Stimulated activated naive CD8-positive, alpha-beta T cell treated with anti-CD3 and anti-CD28 coated beads, Interleukin-15, amount 100 ng/mL, for 72 hours (primary cell): ENCODE data around the gene SPATA31C2.

Experiments used
- ATAC-seq: fragments of 150-1000 bp; cut with Tn5 transposase; 2 replicates; pipeline ENCODE4 v1.10.0; 2021; ENCODE audit warnings: mild to moderate bottlenecking, moderate library complexity
- DNase-seq, 2 donors: peaks; one replicate each; pipeline ENCODE4 v3.0.0; 2021 to 2022
- H3K27ac Mint-ChIP-seq, 2 donors: one replicate each; pipeline ENCODE4 v1.8.0; 2022; ENCODE audit warnings: mild to moderate bottlenecking in 2 of 2, mixed read lengths in 2 of 2, moderate library complexity in 2 of 2
- H3K27me3 Mint-ChIP-seq: one replicate; pipeline ENCODE4 v1.8.0; 2022; ENCODE audit warnings: mixed read lengths
- H3K4me1 Mint-ChIP-seq: one replicate; pipeline ENCODE4 v1.8.0; 2022; ENCODE audit warnings: mild to moderate bottlenecking, mixed read lengths
- H3K4me3 Mint-ChIP-seq, 2 donors: one replicate each; pipeline ENCODE4 v1.8.0; 2022; ENCODE audit warnings: mild to moderate bottlenecking in 2 of 2, mixed read lengths in 2 of 2, moderate library complexity in 1 of 2
- H3K9me3 Mint-ChIP-seq, 2 donors: one replicate each; pipeline ENCODE4 v1.8.0; 2022; ENCODE audit warnings: mixed read lengths in 2 of 2

Gene SPATA31C2

DNA sequence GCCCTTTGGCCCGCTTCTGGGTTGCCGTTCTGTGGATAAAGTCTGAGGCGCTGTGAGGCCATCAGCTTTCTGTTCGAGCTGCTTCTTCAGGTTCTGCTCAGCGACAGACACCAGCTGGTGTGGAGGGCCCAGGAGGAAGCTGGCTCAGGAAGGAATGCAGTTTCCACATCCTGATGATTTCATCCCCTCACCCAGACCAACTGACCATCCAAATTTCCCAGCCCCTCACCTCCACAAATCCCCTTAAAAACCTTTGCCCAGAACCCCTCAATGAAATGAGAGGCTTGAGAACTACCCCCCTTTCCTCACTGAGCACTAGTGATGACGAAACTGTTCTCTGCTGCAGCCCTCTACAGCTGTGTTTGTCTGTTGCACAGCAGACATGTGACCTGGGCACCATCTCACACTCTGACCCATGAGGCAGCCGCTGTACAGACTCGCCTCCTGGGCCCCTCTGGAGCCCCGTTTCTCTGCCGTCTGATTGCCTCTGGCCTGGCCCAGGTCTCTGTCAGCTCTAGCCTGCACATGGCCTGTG, 45.4 kb downstream of the SPATA31C2 start:
- peaks cover 16% of the 10 kb centered on the region for H3K27me3 Mint-ChIP-seq
- no peaks in the 10 kb centered on the region for H3K4me1 Mint-ChIP-seq
- H3K27ac Mint-ChIP-seq: no peak overlapping the region
- ATAC-seq: no peak
- no peak for DNase-seq
- no peaks in the 10 kb centered on the region for H3K9me3 Mint-ChIP-seq
- no peak overlapping the region for H3K4me3 Mint-ChIP-seq

DNA sequence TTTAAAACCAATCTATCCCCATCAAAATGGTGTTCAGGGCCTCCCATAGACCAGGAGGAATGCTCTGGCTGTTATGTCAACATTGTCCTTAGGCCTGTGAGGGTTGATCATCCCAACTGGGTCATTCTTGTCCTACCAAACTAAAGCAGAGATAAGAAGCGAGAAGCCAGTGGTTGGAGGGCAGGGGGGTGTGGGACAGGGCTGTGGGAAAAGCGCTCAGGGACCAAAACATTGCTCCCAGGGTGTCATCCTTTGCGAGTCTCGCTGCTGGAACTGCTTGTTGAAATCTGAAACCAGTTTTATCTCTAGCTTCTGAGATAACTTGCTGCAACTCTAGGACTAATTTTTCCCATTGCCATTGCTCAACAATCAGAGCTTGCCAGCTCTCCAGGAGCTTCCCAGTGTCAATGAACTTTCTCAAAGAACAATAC, 48.1 kb downstream of the SPATA31C2 start:
- H3K27ac Mint-ChIP-seq: no peak overlapping the region
- no peaks in the 10 kb centered on the region for H3K4me1 Mint-ChIP-seq
- peaks cover 19% of the 10 kb centered on the region for H3K27me3 Mint-ChIP-seq
- no peak overlapping the region for H3K4me3 Mint-ChIP-seq
- no peak for ATAC-seq
- no peak for DNase-seq
- H3K9me3 Mint-ChIP-seq: no peaks in the 10 kb centered on the region

DNA sequence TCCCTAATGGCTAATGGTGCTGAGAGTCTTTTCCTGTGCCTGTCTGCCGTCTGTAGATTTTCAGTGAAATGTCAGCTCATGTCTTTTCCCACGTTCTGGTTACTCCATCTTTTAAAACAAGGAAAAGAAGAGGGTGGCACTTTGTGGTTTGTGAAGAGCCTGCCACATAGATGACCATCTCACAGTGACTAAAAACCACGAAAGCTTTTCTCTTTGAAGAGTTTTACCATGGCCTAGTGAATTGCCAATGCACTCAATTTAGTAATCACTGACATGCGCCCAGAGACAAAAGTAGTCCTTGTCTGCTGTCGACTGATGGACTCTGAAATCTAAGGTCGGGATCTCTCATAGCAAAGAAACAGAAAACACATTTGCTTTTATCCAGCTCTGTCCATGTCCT, 50.4 kb downstream of the SPATA31C2 start:
- Mint-ChIP-seq H3K4me1 (no peaks in the 10 kb centered on the region), H3K27ac (no peak overlapping the region), H3K9me3 (peaks cover 0 to 4% of the 10 kb centered on the region in 2 donors), H3K4me3 (no peak overlapping the region), H3K27me3 (peaks cover 15% of the 10 kb centered on the region)
- DNase-seq (no peak), ATAC-seq (no peak)

DNA sequence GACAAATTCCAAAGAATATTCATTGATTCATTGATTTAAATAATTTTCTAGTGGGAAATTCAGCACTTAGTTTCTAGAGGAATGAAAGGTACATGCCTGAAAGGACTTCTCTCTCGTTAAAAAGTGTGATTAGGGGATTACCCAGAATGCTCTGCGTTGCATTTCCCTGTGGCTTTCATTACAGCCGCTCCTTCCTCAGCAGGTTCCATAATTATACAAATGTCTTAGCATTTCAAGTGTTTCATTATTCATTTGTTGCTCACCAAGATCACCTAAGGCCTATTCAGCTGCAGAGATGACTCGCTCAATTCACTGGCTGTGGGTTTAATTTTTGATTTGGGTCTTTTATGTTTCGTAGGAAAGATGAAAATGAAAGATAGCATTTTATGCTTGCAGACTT, 52.8 kb downstream of the SPATA31C2 start:
- H3K9me3 Mint-ChIP-seq: peaks cover 0 to 9% of the 10 kb centered on the region in 2 donors
- no peaks in the 10 kb centered on the region for H3K4me1 Mint-ChIP-seq
- H3K4me3 Mint-ChIP-seq: no peak overlapping the region
- H3K27me3 Mint-ChIP-seq: peaks cover 12% of the 10 kb centered on the region
- ATAC-seq (no peak), DNase-seq (no peak)
- H3K27ac Mint-ChIP-seq: no peak overlapping the region

DNA sequence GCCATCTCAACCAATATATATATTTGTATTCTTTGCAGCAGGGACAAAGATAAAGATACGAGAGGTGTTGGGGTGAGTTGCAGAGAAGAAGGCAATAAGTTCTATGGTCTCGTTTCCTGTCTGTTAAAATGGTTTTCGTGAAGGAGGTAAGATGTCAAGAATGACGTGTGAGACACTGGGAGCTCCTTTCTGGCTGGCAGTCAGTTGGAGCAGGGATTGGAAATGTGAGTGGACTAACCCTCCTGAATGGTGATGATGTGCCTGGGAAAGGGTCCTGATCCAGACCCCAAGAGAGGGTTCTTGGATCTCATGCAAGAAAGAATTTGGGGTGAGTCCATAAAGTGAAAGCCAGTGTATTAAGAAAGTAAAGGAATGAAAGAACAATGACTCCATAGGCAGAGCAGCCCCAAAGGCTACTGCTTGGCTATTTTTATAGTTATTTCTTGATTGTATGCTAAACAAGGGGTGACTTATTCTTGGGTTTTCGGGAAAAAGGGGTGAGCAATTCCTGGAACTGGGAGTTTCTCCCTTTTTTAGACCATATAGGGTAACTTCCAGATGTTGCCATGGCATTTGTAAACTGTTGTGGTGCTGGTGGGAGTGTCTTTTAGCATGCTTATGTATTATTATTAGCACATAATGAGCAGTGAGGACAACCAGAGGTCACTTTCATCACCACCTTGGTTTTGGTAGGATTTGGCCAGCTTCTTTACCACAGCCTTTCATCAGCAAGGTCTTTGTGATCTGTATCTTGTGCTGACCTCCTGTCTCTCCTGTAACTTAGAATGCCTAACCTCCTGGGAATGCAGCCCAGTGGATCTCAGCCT, 53.7 kb downstream of the SPATA31C2 start:
- H3K27me3 Mint-ChIP-seq: peaks cover 20% of the 10 kb centered on the region
- peaks cover 0 to 9% of the 10 kb centered on the region in 2 donors for H3K9me3 Mint-ChIP-seq
- no peaks in the 10 kb centered on the region for H3K4me1 Mint-ChIP-seq
- no peak overlapping the region for H3K4me3 Mint-ChIP-seq
- H3K27ac Mint-ChIP-seq: no peak overlapping the region
- no peak for DNase-seq
- no peak for ATAC-seq
